SK-N-SH (cell line): ENCODE data around the gene MAP3K5. TPM values are rescaled to one million over a fixed set of nuclear protein-coding genes. Genes with fewer than 3 reads are reported as not detected.
A peak's percentile ranks its signal among the peaks of the same experiment; 100 is the strongest.

Experiments used
- CTCF ChIA-PET: fragments of 300-600, 350-600 bp; formaldehyde crosslinking; extraction: SDS; loops from one replicate; lab custom pipeline; 2021; lab: Yijun Ruan, JAX
- POLR2A ChIA-PET: fragments of 350-600 bp; sonication (Branson Sonifier 250); formaldehyde crosslinking; extraction: SDS; loops from one replicate; lab custom pipeline; 2020; ENCODE audit warnings: antibody characterized with exemption, inconsistent platforms; lab: Yijun Ruan, JAX
- DNase-seq: peaks from one replicate; pipeline ENCODE4 v3.0.0; 2012
- H2AFZ ChIP-seq: fragments of 200-600 bp; sonication (generic); 2 replicates; pipeline ENCODE4 v1.8.1; 2016; ENCODE audit warnings: antibody characterized with exemption, mild to moderate bottlenecking, low read depth
- H3F3A ChIP-seq: fragments of 200-600 bp; sonication (generic); replicated peaks from 2 replicates; pipeline ENCODE3; 2016; ENCODE audit warnings: antibody characterized with exemption, mild to moderate bottlenecking; ENCODE audit not compliant: insufficient read depth
- H3K27ac ChIP-seq, 2 experiments: fragments of 200-500 bp in 1 of 2; fragments of 200-600 bp in 1 of 2; sonication (Bioruptor generic) in 1 of 2; sonication (generic), shearing (Covaris generic) in 1 of 2; 2 replicates each; pipeline versions ENCODE4 v1.5.1 to v1.6.1; 2014 to 2016; ENCODE audit warnings: low read depth in 2 of 2, inconsistent platforms in 1 of 2, low read length in 1 of 2, mild to moderate bottlenecking in 1 of 2, mixed read lengths in 1 of 2
- H3K27me3 ChIP-seq: fragments of 200-600 bp; sonication (generic), shearing (Covaris generic); 2 replicates; pipeline ENCODE4 v1.6.1; 2016; ENCODE audit warnings: mixed run types; ENCODE audit not compliant: insufficient read depth
- H3K36me3 ChIP-seq, 2 experiments: fragments of 200-500 bp in 1 of 2; fragments of 200-600 bp in 1 of 2; sonication (Bioruptor generic) in 1 of 2; sonication (generic) in 1 of 2; replicated peaks in 1 of 2; 2 replicates each; pipeline versions ENCODE3 to v1.5.1; 2014 to 2016; ENCODE audit warnings: low read length in 1 of 2, mild to moderate bottlenecking in 1 of 2; ENCODE audit not compliant: insufficient read depth in 2 of 2, control insufficient read depth in 1 of 2
- H3K4me1 ChIP-seq, 2 experiments: fragments of 200-500 bp in 1 of 2; fragments of 200-600 bp in 1 of 2; sonication (Bioruptor generic) in 1 of 2; sonication (generic), shearing (Covaris generic) in 1 of 2; 2 replicates each; pipeline versions ENCODE4 v1.5.1 to v1.6.1; 2014 to 2016; ENCODE audit warnings: low read depth in 1 of 2, low read length in 1 of 2, mixed run types in 1 of 2; ENCODE audit not compliant: insufficient read depth in 2 of 2, control insufficient read depth in 1 of 2
- H3K4me2 ChIP-seq: fragments of 200-600 bp; sonication (generic), shearing (Covaris generic); 2 replicates; pipeline ENCODE4 v1.6.1; 2017; ENCODE audit warnings: mixed run types
- H3K4me3 ChIP-seq, 2 experiments: fragments of 200-500 bp in 1 of 2; fragments of 200-600 bp in 1 of 2; sonication (Bioruptor generic) in 1 of 2; sonication (generic), shearing (Covaris generic) in 1 of 2; 2 replicates each; pipeline versions ENCODE4 v1.5.1 to v1.8.1; 2014 to 2016; ENCODE audit warnings: low read depth in 2 of 2, inconsistent platforms in 1 of 2, low read length in 1 of 2, mild to moderate bottlenecking in 1 of 2, mixed read lengths in 1 of 2, moderate library complexity in 1 of 2
- H3K79me2 ChIP-seq: fragments of 200-600 bp; sonication (generic); 2 replicates; pipeline ENCODE4 v1.8.1; 2017; ENCODE audit warnings: mild to moderate bottlenecking; ENCODE audit not compliant: insufficient read depth
- H3K9ac ChIP-seq: fragments of 200-600 bp; sonication (generic); 2 replicates; pipeline ENCODE4 v1.6.1; 2017; ENCODE audit warnings: mixed run types
- H3K9me2 ChIP-seq: fragments of 200-600 bp; sonication (generic); 2 replicates; pipeline ENCODE4 v1.6.1; 2017; ENCODE audit warnings: mixed run types
- H3K9me3 ChIP-seq: fragments of 200-600 bp; sonication (generic); 2 replicates; pipeline ENCODE4 v1.6.1; 2017; ENCODE audit warnings: mixed run types, mild to moderate bottlenecking, moderate library complexity
- H4K20me1 ChIP-seq: fragments of 200-600 bp; sonication (generic); 2 replicates; pipeline ENCODE4 v1.6.1; 2017; ENCODE audit warnings: mild to moderate bottlenecking, mixed run types; ENCODE audit not compliant: insufficient read depth
- CHD2 ChIP-seq: fragments of 150-350 bp; IDR thresholded peaks from 2 replicates; pipeline ENCODE4 v1.6.1; 2018; ENCODE audit warnings: low read length; ENCODE audit not compliant: partially characterized antibody
- ELF1 ChIP-seq: IDR thresholded peaks from 2 replicates; pipeline ENCODE4 v1.4.0; 2012
- EP300 ChIP-seq, 2 experiments: IDR thresholded peaks; 2 replicates each; pipeline versions ENCODE4 v1.4.0 to v1.6.1; 2012; ENCODE audit warnings: borderline replicate concordance in 1 of 2, low read depth in 1 of 2, low read length in 1 of 2
- EZH2phosphoT487 ChIP-seq: fragments of 200-600 bp; sonication (generic); IDR thresholded peaks from 2 replicates; pipeline ENCODE4 v1.6.1; 2017; ENCODE audit warnings: low read depth, mixed run types, mild to moderate bottlenecking, antibody characterized with exemption, moderate library complexity, borderline replicate concordance
- FOSL2 ChIP-seq: IDR thresholded peaks from 2 replicates; pipeline ENCODE4 v1.4.0; 2012; ENCODE audit warnings: low read depth, mild to moderate bottlenecking, moderate library complexity, borderline replicate concordance
- GABPA ChIP-seq: IDR thresholded peaks from 2 replicates; pipeline ENCODE4 v1.4.0; 2012; ENCODE audit warnings: low read depth, mild to moderate bottlenecking
- JUND ChIP-seq: IDR thresholded peaks from 2 replicates; pipeline ENCODE4 v1.4.0; 2012
- NRF1 ChIP-seq: IDR thresholded peaks from 2 replicates; pipeline ENCODE4 v1.6.1; 2012; ENCODE audit warnings: low read depth, mild to moderate bottlenecking, low read length
- RAD21 ChIP-seq: IDR thresholded peaks from 2 replicates; pipeline ENCODE4 v1.6.1; 2012; ENCODE audit warnings: mild to moderate bottlenecking, low read length
- RCOR1 ChIP-seq: fragments of 150-350 bp; IDR thresholded peaks from 2 replicates; pipeline ENCODE4 v1.6.1; 2017; ENCODE audit warnings: antibody characterized with exemption, low read length
- REST ChIP-seq: IDR thresholded peaks from 2 replicates; pipeline ENCODE4 v1.6.1; 2012; ENCODE audit warnings: mild to moderate bottlenecking, low read depth, low read length, moderate library complexity
- RFX5 ChIP-seq: IDR thresholded peaks from 2 replicates; pipeline ENCODE4 v1.6.1; 2012; ENCODE audit warnings: mild to moderate bottlenecking, improper control_type of control experiment, low read length
- RXRA ChIP-seq: IDR thresholded peaks from 2 replicates; pipeline ENCODE4 v1.4.0; 2012; ENCODE audit warnings: low read depth, mild to moderate bottlenecking, borderline replicate concordance
- SIN3A ChIP-seq: IDR thresholded peaks from 2 replicates; pipeline ENCODE4 v1.6.1; 2012; ENCODE audit warnings: low read depth, mild to moderate bottlenecking, low read length, moderate library complexity, borderline replicate concordance
- TAF1 ChIP-seq: IDR thresholded peaks from 2 replicates; pipeline ENCODE4 v1.6.1; 2012; ENCODE audit warnings: low read depth, mild to moderate bottlenecking, low read length, moderate library complexity, borderline replicate concordance
- TCF12 ChIP-seq: IDR thresholded peaks from 2 replicates; pipeline ENCODE4 v1.4.0; 2012
- TEAD4 ChIP-seq: IDR thresholded peaks from 2 replicates; pipeline ENCODE4 v1.4.0; 2012; ENCODE audit warnings: mild to moderate bottlenecking, borderline replicate concordance; ENCODE audit not compliant: insufficient read depth
- YY1 ChIP-seq: IDR thresholded peaks from 2 replicates; pipeline ENCODE4 v1.4.0; 2012; ENCODE audit warnings: low read depth, mild to moderate bottlenecking
- ZBTB33 ChIP-seq: IDR thresholded peaks from 2 replicates; pipeline ENCODE4 v1.4.0; 2012; ENCODE audit warnings: low read depth, borderline replicate concordance
- WGBS: methylation state at CpG from one replicate; pipeline ENCODE4 v1.1.6; 2017; ENCODE audit warnings: low lambda C conversion rate; 5-methylcytosine and 5-hydroxymethylcytosine counted together
- polyA plus RNA-seq, 3 experiments: library from polyadenylated mRNA; depleted of rRNA; stranded (reverse); fragments of >200 nt; gene quantifications; 2 replicates each; pipeline ENCODE4 v1.2.3, GENCODE V29; 2012

Gene MAP3K5
- polyA plus RNA-seq, 1 of the 3 experiments (the other 2 are of a cell fraction) = 1.4 TPM

- Histone ChIP-seq H3K9ac (no peak overlapping the region), H3K4me3 (no peak overlapping the region), H3K9me3 (no peaks in the 10 kb centered on the region)
- WGBS = 93% methylated on average over 2 of the region's 4 CpGs
- TF ChIP-seq TEAD4 = no peak
- TF ChIP-seq REST = no peak
- no peak for TF ChIP-seq ZBTB33
- no peak for TF ChIP-seq JUND
- TF ChIP-seq EP300 (IDR thresholded peaks at IDR 0.05; ENCODE audit: borderline replicate concordance in 1 of 2, low read depth in 1 of 2, low read length in 1 of 2) = no peak
- no peak for TF ChIP-seq YY1
- TF ChIP-seq TAF1 = no peak
- TF ChIP-seq, all 33 proteins: peak for 0
- POLR2A ChIA-PET = no interaction called here
- Histone ChIP-seq H3K27me3 (peaks cover 12% of the 10 kb centered on the region; the same call in 1 of the 2 replicates), H3K4me2 (no peak overlapping the region), H3K27ac (no peak overlapping the region), H3K4me1 (peaks cover 0 to 16% of the 10 kb centered on the region in 2 experiments; a peak in 2 of 4 replicates), H3F3A (peaks cover 3% of the 10 kb centered on the region), H3K36me3 (no peaks in the 10 kb centered on the region), H3K9me2 (no peaks in the 10 kb centered on the region), H3K79me2 (no peaks in the 10 kb centered on the region), H2AFZ (no peak overlapping the region), H4K20me1 (no peaks in the 10 kb centered on the region)
- peak; percentile 24 for DNase-seq
- CTCF ChIA-PET = interaction anchor here (0.9 to 4.9 kb wide), 7 partner anchors 8 to 326 kb away, joined by 4 to 41 read pairs (median 9); no protein-coding TSS in a partner anchor
These were observed 240.2 kb downstream of the MAP3K5 start for GRCh38 chr6:136552054-136552453.

GRCh38 chr6:136551103-136551502 lies 241.2 kb downstream of the MAP3K5 start:
- Histone ChIP-seq H4K20me1 (no peaks in the 10 kb centered on the region), H3F3A (peaks cover 3% of the 10 kb centered on the region), H2AFZ (peak overlapping the region; percentile 79; the same call in 1 of the 2 replicates), H3K9me2 (no peaks in the 10 kb centered on the region), H3K9me3 (no peaks in the 10 kb centered on the region), H3K4me2 (peak overlapping the region; percentile 84), H3K36me3 (no peaks in the 10 kb centered on the region), H3K4me3 (peak overlapping the region; percentile 70 to 77; a peak in 3 of 4 replicates), H3K79me2 (no peaks in the 10 kb centered on the region), H3K27me3 (peaks cover 12% of the 10 kb centered on the region; the same call in 1 of the 2 replicates), H3K4me1 (peaks cover 0 to 16% of the 10 kb centered on the region in 2 experiments; a peak in 2 of 4 replicates), H3K27ac (no peak overlapping the region; a peak in 1 of 4 replicates), H3K9ac (no peak overlapping the region)
- WGBS = 54% methylated on average over 8 of the region's 8 CpGs
- ChIA-PET CTCF (interaction anchor here (0.5 to 4.9 kb wide), 50 partner anchors 9 to 1057 kb away, joined by 3 to 41 read pairs (median 4); partner anchors contain the start of genes AHI1, BCLAF1, MAP3K5 and MTFR2), POLR2A (interaction anchor here (1.3 kb wide), 1 partner anchor 261 kb away, joined by 6 read pairs; the partner anchor contains the start of gene BCLAF1)
- no peak for TF ChIP-seq ELF1
- no peak for TF ChIP-seq RAD21
- TF ChIP-seq TCF12 = no peak
- no peak for TF ChIP-seq GABPA
- no peak for TF ChIP-seq NRF1
- no peak for TF ChIP-seq EZH2phosphoT487
- no peak for TF ChIP-seq SIN3A
- TF ChIP-seq EP300 (IDR thresholded peaks at IDR 0.05; ENCODE audit: borderline replicate concordance in 1 of 2, low read depth in 1 of 2, low read length in 1 of 2) = no peak
- TF ChIP-seq RCOR1 = no peak
- TF ChIP-seq RXRA = no peak
- no peak for TF ChIP-seq YY1
- TF ChIP-seq TEAD4 = no peak
- no peak for TF ChIP-seq ZBTB33
- TF ChIP-seq CHD2 = no peak
- TF ChIP-seq RFX5 = no peak
- no peak for TF ChIP-seq FOSL2
- DNase-seq = peak; percentile 41
